Measurements from ENCODE around the gene ABTB2. TPM values are rescaled to one million over a fixed set of nuclear protein-coding genes. Genes with fewer than 3 reads are reported as not detected.

The ABTB2 gene
- total and polyA plus RNA-seq, 7 donors: 4.5 to 24.7 (median 18.5) TPM

GRCh38 chr11:34305193-34305592, 52.6 kb downstream of the ABTB2 start:
- Histone ChIP-seq H3K4me1 (peaks cover 53% of the 10 kb centered on the region), H3K36me3 (ENCODE audit: insufficient read depth in 1 of 2, low read depth in 1 of 2) (no peaks in the 10 kb centered on the region), H3K9me3 (no peaks in the 10 kb centered on the region), H3K27ac (peak overlapping the region; percentile 34), H3K27me3 (ENCODE audit: insufficient read depth in 3 of 3, low read length in 2 of 3) (no peaks in the 10 kb centered on the region), H3K4me3 (no peak overlapping the region)
- TF ChIP-seq CTCF (IDR thresholded peaks at IDR 0.05): no peak
- intact Hi-C loops (cut with DNase I): no loop called here
- 55 to 79% (median 61%) methylated on average over 7 of the region's 7 CpGs for WGBS, 3 donors
- ATAC-seq (no peak), DNase-seq (no peak)

- Histone ChIP-seq H3K27me3 (ENCODE audit: insufficient read depth in 3 of 3, low read length in 2 of 3) (no peaks in the 10 kb centered on the region), H3K4me3 (no peak overlapping the region), H3K36me3 (ENCODE audit: insufficient read depth in 1 of 2, low read depth in 1 of 2) (no peaks in the 10 kb centered on the region), H3K9me3 (no peaks in the 10 kb centered on the region), H3K4me1 (peaks cover 49% of the 10 kb centered on the region), H3K27ac (peak overlapping the region; percentile 80)
- DNase-seq (no peak), ATAC-seq (no peak)
- intact Hi-C loops (cut with DNase I): loop anchor here in 1 of 2 donors (5.0 kb wide), 1 partner anchor 36 kb away; no protein-coding TSS in a partner anchor
- 89 to 91% (median 91%) methylated on average over 4 of the region's 4 CpGs for WGBS, 3 donors
- TF ChIP-seq CTCF (IDR thresholded peaks at IDR 0.05): no peak
Measured at GRCh38 chr11:34303028-34303570, 54.7 kb downstream of the ABTB2 start.

GRCh38 chr11:34302046-34302921, 55.5 kb downstream of the ABTB2 start:
- H3K27ac ChIP-seq: peak overlapping the region; percentile 80

GRCh38 chr11:34300926-34301295, 56.9 kb downstream of the ABTB2 start:
- intact Hi-C loops (cut with DNase I): loop anchor here in 1 of 2 donors (5.0 kb wide), 1 partner anchor 34 kb away; no protein-coding TSS in a partner anchor
- Histone ChIP-seq H3K4me3 (no peak overlapping the region), H3K27me3 (ENCODE audit: insufficient read depth in 3 of 3, low read length in 2 of 3) (no peaks in the 10 kb centered on the region), H3K9me3 (no peaks in the 10 kb centered on the region), H3K4me1 (peaks cover 47% of the 10 kb centered on the region), H3K27ac (no peak overlapping the region), H3K36me3 (ENCODE audit: insufficient read depth in 1 of 2, low read depth in 1 of 2) (no peaks in the 10 kb centered on the region)
- no peak for ATAC-seq
- DNase-seq: no peak
- TF ChIP-seq CTCF (IDR thresholded peaks at IDR 0.05): no peak
- 82 to 87% (median 86%) methylated on average over 3 of the region's 3 CpGs for WGBS, 3 donors

More at GRCh38 chr11:34302046-34302921, 55.5 kb downstream of the ABTB2 start:
- peaks cover 47% of the 10 kb centered on the region for H3K4me1 ChIP-seq
- no peaks in the 10 kb centered on the region for H3K9me3 ChIP-seq
- H3K4me3 ChIP-seq: no peak overlapping the region
- no peaks in the 10 kb centered on the region for H3K36me3 ChIP-seq (ENCODE audit: insufficient read depth in 1 of 2, low read depth in 1 of 2)
- ATAC-seq (peak; percentile 75 to 93 (median 86)), DNase-seq (no peak)
- no peak for TF ChIP-seq CTCF (IDR thresholded peaks at IDR 0.05)
- no peaks in the 10 kb centered on the region for H3K27me3 ChIP-seq (ENCODE audit: insufficient read depth in 3 of 3, low read length in 2 of 3)
- WGBS, 3 donors: 63 to 75% (median 65%) methylated on average over 4 of the region's 4 CpGs
- intact Hi-C loops (cut with DNase I): loop anchor here in 1 of 2 donors (5.0 kb wide), 1 partner anchor 35 kb away; no protein-coding TSS in a partner anchor

Measured in psoas muscle (tissue), 8 donors.